Caco-2 (cell line): ENCODE measurements around the gene AHDC1. TPM values are rescaled to one million over a fixed set of nuclear protein-coding genes. Genes with fewer than 3 reads are reported as not detected.

Experiments used
- BruUV-seq: library from RNA; stranded (reverse); fragments of 400-500 nt; replicated peaks from 2 replicates; lab custom pipeline; 2021; lab: Mats Ljungman, UMichigan
- CTCF ChIA-PET: fragments of 300-600 bp; sonication (Branson Sonifier 250); formaldehyde crosslinking; loops from one replicate; lab custom pipeline; 2022; ENCODE audit warnings: antibody characterized with exemption; lab: Charles Lee
- POLR2A ChIA-PET: fragments of 300-600 bp; sonication (Branson Sonifier 250); formaldehyde crosslinking; loops from one replicate; lab custom pipeline; 2022; ENCODE audit warnings: antibody characterized with exemption; lab: Charles Lee
- DNase-seq, 2 experiments: peaks; one replicate each; pipeline versions ENCODE4 v3.0.0 to v3.0.0-alpha.2; 2020 to 2022
- H3K27me3 ChIP-seq: replicated peaks from 2 replicates; pipeline ENCODE4 v1.6.0; 2011; ENCODE audit warnings: low read length; ENCODE audit not compliant: control insufficient read depth, insufficient read depth
- H3K36me3 ChIP-seq: 2 replicates; pipeline ENCODE4 v1.5.1; 2011; ENCODE audit warnings: low read length; ENCODE audit not compliant: control insufficient read depth, insufficient read depth
- H3K4me1 ChIP-seq: fragments of 250-450 bp; sonication (Bioruptor Pico); 2 replicates; pipeline ENCODE4 v1.5.1; 2020; ENCODE audit warnings: mild to moderate bottlenecking
- H3K4me3 ChIP-seq: 2 replicates; pipeline ENCODE4 v1.5.1; 2011; ENCODE audit warnings: low read depth, mild to moderate bottlenecking, control low read depth, low read length
- H3K9me3 ChIP-seq: fragments of 250-450 bp; sonication (Bioruptor Pico); 2 replicates; pipeline ENCODE4 v1.5.1; 2020; ENCODE audit warnings: mild to moderate bottlenecking, moderate library complexity
- H3K27ac Mint-ChIP-seq: one replicate; pipeline ENCODE4 v1.8.0; 2022; ENCODE audit warnings: mixed read lengths; ENCODE audit not compliant: unreplicated experiment
- H3K27me3 Mint-ChIP-seq: one replicate; pipeline ENCODE4 v1.8.0; 2022; ENCODE audit warnings: mixed read lengths; ENCODE audit not compliant: insufficient read depth, unreplicated experiment
- H3K36me3 Mint-ChIP-seq: one replicate; pipeline ENCODE4 v1.8.0; 2022; ENCODE audit warnings: mild to moderate bottlenecking, mixed read lengths; ENCODE audit not compliant: insufficient read depth, unreplicated experiment
- H3K4me1 Mint-ChIP-seq: one replicate; pipeline ENCODE4 v1.8.0; 2022; ENCODE audit warnings: low read depth, mixed read lengths; ENCODE audit not compliant: unreplicated experiment
- H3K4me3 Mint-ChIP-seq: one replicate; pipeline ENCODE4 v1.8.0; 2022; ENCODE audit warnings: mild to moderate bottlenecking, moderate library complexity, mixed read lengths; ENCODE audit not compliant: unreplicated experiment
- H3K9me3 Mint-ChIP-seq: one replicate; pipeline ENCODE4 v1.8.0; 2022; ENCODE audit warnings: mixed read lengths; ENCODE audit not compliant: unreplicated experiment
- CTCF ChIP-seq, 2 experiments: fragments of 200-600 bp in 1 of 2; IDR thresholded peaks; 1 replicate in 1 of 2; 2 replicates in 1 of 2; pipeline versions ENCODE4 v1.5.1 to v1.8.0; 2011 to 2022; ENCODE audit warnings: antibody characterized with exemption in 1 of 2, control low read depth in 1 of 2, inconsistent platforms in 1 of 2, low read depth in 1 of 2, low read length in 1 of 2, mild to moderate bottlenecking in 1 of 2, moderate library complexity in 1 of 2; ENCODE audit not compliant: insufficient read depth in 1 of 2, severe bottlenecking in 1 of 2, unreplicated experiment in 1 of 2
- intact Hi-C: fragments of 100-400 bp; cut with micrococcal nuclease; formaldehyde crosslinking; loops from one replicate; pipeline ENCODE4 v1.10.0; 2022; ENCODE audit not compliant: unreplicated experiment
- total RNA-seq: library from RNA; stranded (reverse); gene quantifications from 2 replicates; pipeline ENCODE4 v1.2.3, GENCODE V29; 2022

AHDC1 gene
- total RNA-seq, 1 experiment from 2014 or later = 17.0 TPM

- ChIA-PET CTCF (interaction anchor here (1.0 kb wide), 1 partner anchor 57 kb away, joined by 3 read pairs; no protein-coding TSS in a partner anchor), POLR2A (no interaction called here)
- no peak overlapping the region for H3K4me3 Mint-ChIP-seq
- Histone ChIP-seq H3K4me1 (peaks cover 9% of the 10 kb centered on the region), H3K4me3 (no peak overlapping the region), H3K9me3 (no peaks in the 10 kb centered on the region), H3K27me3 (no peaks in the 10 kb centered on the region), H3K36me3 (no peaks in the 10 kb centered on the region)
- H3K27ac Mint-ChIP-seq = no peak overlapping the region
- no peak for DNase-seq
- H3K36me3 Mint-ChIP-seq = no peaks in the 10 kb centered on the region
- intact Hi-C loops = no loop called here
- TF ChIP-seq CTCF (IDR thresholded peaks at IDR 0.05; ENCODE audit: insufficient read depth in 1 of 2, low read depth in 1 of 2, low read length in 1 of 2, severe bottlenecking in 1 of 2, unreplicated experiment in 1 of 2) = no peak
- no peaks in the 10 kb centered on the region for H3K27me3 Mint-ChIP-seq
- H3K4me1 Mint-ChIP-seq = no peaks in the 10 kb centered on the region
- H3K9me3 Mint-ChIP-seq = no peaks in the 10 kb centered on the region
- BruUV-seq = no TSS peak
Measured at GRCh38 chr1:27612718-27613117, 8.8 kb upstream of the AHDC1 start.

GRCh38 chr1:27611450-27611849 lies 7.5 kb upstream of the AHDC1 start:
- Histone ChIP-seq H3K4me1 (peaks cover 22% of the 10 kb centered on the region), H3K4me3 (no peak overlapping the region), H3K27me3 (no peaks in the 10 kb centered on the region), H3K9me3 (no peaks in the 10 kb centered on the region), H3K36me3 (no peaks in the 10 kb centered on the region)
- H3K4me3 Mint-ChIP-seq = no peak overlapping the region
- no peaks in the 10 kb centered on the region for H3K9me3 Mint-ChIP-seq
- H3K27me3 Mint-ChIP-seq = no peaks in the 10 kb centered on the region
- ChIA-PET CTCF (interaction anchor here (1.0 kb wide), 1 partner anchor 58 kb away, joined by 3 read pairs; no protein-coding TSS in a partner anchor), POLR2A (no interaction called here)
- intact Hi-C loops = no loop called here
- H3K36me3 Mint-ChIP-seq = peaks cover 5% of the 10 kb centered on the region
- no peak overlapping the region for H3K27ac Mint-ChIP-seq
- no peak for DNase-seq
- no TSS peak for BruUV-seq
- H3K4me1 Mint-ChIP-seq = peaks cover 6% of the 10 kb centered on the region
- no peak for TF ChIP-seq CTCF (IDR thresholded peaks at IDR 0.05; ENCODE audit: insufficient read depth in 1 of 2, low read depth in 1 of 2, low read length in 1 of 2, severe bottlenecking in 1 of 2, unreplicated experiment in 1 of 2)

- Histone ChIP-seq H3K4me3 (no peak overlapping the region), H3K9me3 (no peaks in the 10 kb centered on the region), H3K36me3 (no peaks in the 10 kb centered on the region), H3K4me1 (peaks cover 28% of the 10 kb centered on the region), H3K27me3 (no peaks in the 10 kb centered on the region)
- no peak for TF ChIP-seq CTCF (IDR thresholded peaks at IDR 0.05; ENCODE audit: insufficient read depth in 1 of 2, low read depth in 1 of 2, low read length in 1 of 2, severe bottlenecking in 1 of 2, unreplicated experiment in 1 of 2)
- Mint-ChIP-seq H3K9me3 (no peaks in the 10 kb centered on the region), H3K4me3 (no peak overlapping the region), H3K27me3 (no peaks in the 10 kb centered on the region), H3K4me1 (peaks cover 17% of the 10 kb centered on the region), H3K27ac (no peak overlapping the region), H3K36me3 (peaks cover 5% of the 10 kb centered on the region)
- CTCF ChIA-PET = interaction anchor here (0.6 to 3.6 kb wide), 3 partner anchors 23 to 53 kb away, joined by 3 to 53 read pairs (median 4); no protein-coding TSS in a partner anchor
- no TSS peak for BruUV-seq
- POLR2A ChIA-PET = no interaction called here
- no peak for DNase-seq
- intact Hi-C loops = loop anchor here (10.0 kb wide), 1 partner anchor 115 kb away; the partner anchor contains the start of gene WASF2
Measured at GRCh38 chr1:27609618-27610240, 5.8 kb upstream of the AHDC1 start.
